SJSA1 (cell line): ENCODE results near the gene ABCC3. TPM values are rescaled to one million over a fixed set of nuclear protein-coding genes. Genes with fewer than 3 reads are reported as not detected.

ENCODE experiments used
- DNase-seq, 2 experiments: peaks; one replicate each; pipeline ENCODE4 v3.0.0-alpha.2; 2015 to 2020; ENCODE audit warnings: low spot score in 2 of 2, low read depth in 1 of 2
- H3K27ac ChIP-seq: fragments of 250-450 bp; sonication (Bioruptor Pico); 2 replicates; pipeline ENCODE4 v1.5.1; 2020; ENCODE audit warnings: mild to moderate bottlenecking, moderate library complexity
- H3K27me3 ChIP-seq: fragments of 250-450 bp; sonication (Bioruptor Pico); replicated peaks from 2 replicates; pipeline ENCODE4 v1.5.1; 2020; ENCODE audit warnings: mild to moderate bottlenecking, moderate library complexity
- H3K36me3 ChIP-seq: fragments of 250-450 bp; sonication (Bioruptor Pico); 2 replicates; pipeline ENCODE4 v1.5.1; 2020; ENCODE audit warnings: mild to moderate bottlenecking
- H3K4me1 ChIP-seq: fragments of 250-450 bp; sonication (Bioruptor Pico); replicated peaks from 2 replicates; pipeline ENCODE4 v1.6.1; 2021; ENCODE audit warnings: mild to moderate bottlenecking
- H3K4me3 ChIP-seq: fragments of 250-450 bp; sonication (Bioruptor Pico); 2 replicates; pipeline ENCODE4 v1.5.1; 2020; ENCODE audit warnings: mild to moderate bottlenecking
- H3K9me3 ChIP-seq: fragments of 250-450 bp; sonication (Bioruptor Pico); replicated peaks from 2 replicates; pipeline ENCODE4 v1.5.1; 2020; ENCODE audit warnings: mild to moderate bottlenecking
- total RNA-seq: library from RNA; depleted of rRNA; stranded (reverse); fragments of >200 nt; shearing (Covaris generic); gene quantifications from 2 replicates; pipeline ENCODE4 v1.2.3, GENCODE V29; 2014

Gene ABCC3
- total RNA-seq, 1 experiment from 2014 or later = 9.6 TPM

- no peak overlapping the region for H3K4me3 ChIP-seq
- no peak for DNase-seq
Measured at GRCh38 chr17:50613007-50613992, 21.4 kb upstream of the ABCC3 start.

GRCh38 chr17:50614471-50615051, 20.1 kb upstream of the ABCC3 start:
- H3K9me3 ChIP-seq = no peaks in the 10 kb centered on the region
- H3K4me1 ChIP-seq = peaks cover 4% of the 10 kb centered on the region; the same call in 1 of the 2 replicates
- H3K27ac ChIP-seq = no peak overlapping the region
- H3K27me3 ChIP-seq = peaks cover 8% of the 10 kb centered on the region
- no peak overlapping the region for H3K4me3 ChIP-seq
- DNase-seq = no peak
- no peaks in the 10 kb centered on the region for H3K36me3 ChIP-seq

More at GRCh38 chr17:50613007-50613992, 21.4 kb upstream of the ABCC3 start:
- Histone ChIP-seq H3K9me3 (no peaks in the 10 kb centered on the region), H3K36me3 (no peaks in the 10 kb centered on the region), H3K4me1 (no peaks in the 10 kb centered on the region), H3K27ac (no peak overlapping the region), H3K27me3 (peaks cover 14% of the 10 kb centered on the region)

GRCh38 chr17:50615828-50616227, 18.9 kb upstream of the ABCC3 start:
- H3K9me3 ChIP-seq = no peaks in the 10 kb centered on the region

GRCh38 chr17:50618300-50618699, 16.4 kb upstream of the ABCC3 start:
- Histone ChIP-seq H3K36me3 (no peaks in the 10 kb centered on the region), H3K27ac (no peak overlapping the region), H3K4me1 (peaks cover 4% of the 10 kb centered on the region; the same call in 1 of the 2 replicates), H3K27me3 (no peaks in the 10 kb centered on the region), H3K4me3 (no peak overlapping the region), H3K9me3 (no peaks in the 10 kb centered on the region)
- DNase-seq = no peak

More at GRCh38 chr17:50615828-50616227, 18.9 kb upstream of the ABCC3 start:
- Histone ChIP-seq H3K27ac (no peak overlapping the region), H3K36me3 (no peaks in the 10 kb centered on the region), H3K4me3 (no peak overlapping the region), H3K4me1 (peaks cover 4% of the 10 kb centered on the region; the same call in 1 of the 2 replicates), H3K27me3 (no peaks in the 10 kb centered on the region; the same call in 1 of the 2 replicates)
- no peak for DNase-seq

- Histone ChIP-seq H3K4me3 (no peak overlapping the region), H3K9me3 (no peaks in the 10 kb centered on the region), H3K27me3 (no peaks in the 10 kb centered on the region), H3K27ac (no peak overlapping the region), H3K36me3 (no peaks in the 10 kb centered on the region), H3K4me1 (peaks cover 4% of the 10 kb centered on the region; the same call in 1 of the 2 replicates)
- DNase-seq = no peak
Measured at GRCh38 chr17:50618941-50619340, 15.7 kb upstream of the ABCC3 start.

GRCh38 chr17:50619489-50619888, 15.2 kb upstream of the ABCC3 start:
- no peaks in the 10 kb centered on the region for H3K27me3 ChIP-seq
- H3K9me3 ChIP-seq = no peaks in the 10 kb centered on the region
- H3K27ac ChIP-seq = no peak overlapping the region
- H3K4me3 ChIP-seq = no peak overlapping the region
- DNase-seq = no peak
- H3K36me3 ChIP-seq = no peaks in the 10 kb centered on the region
- H3K4me1 ChIP-seq = peaks cover 4% of the 10 kb centered on the region; the same call in 1 of the 2 replicates

- no peak overlapping the region for H3K27ac ChIP-seq
- no peaks in the 10 kb centered on the region for H3K27me3 ChIP-seq
- no peaks in the 10 kb centered on the region for H3K9me3 ChIP-seq
- H3K4me1 ChIP-seq = peaks cover 4% of the 10 kb centered on the region; the same call in 1 of the 2 replicates
- DNase-seq = no peak
- no peak overlapping the region for H3K4me3 ChIP-seq
- H3K36me3 ChIP-seq = no peaks in the 10 kb centered on the region
Measured at GRCh38 chr17:50620237-50620636, 14.4 kb upstream of the ABCC3 start.

GRCh38 chr17:50620858-50621257, 13.8 kb upstream of the ABCC3 start:
- DNase-seq = no peak
- H3K27me3 ChIP-seq = no peaks in the 10 kb centered on the region
- no peak overlapping the region for H3K4me3 ChIP-seq
- peaks cover 4% of the 10 kb centered on the region for H3K4me1 ChIP-seq
- no peak overlapping the region for H3K27ac ChIP-seq
- no peaks in the 10 kb centered on the region for H3K36me3 ChIP-seq
- no peaks in the 10 kb centered on the region for H3K9me3 ChIP-seq

- Histone ChIP-seq H3K36me3 (no peaks in the 10 kb centered on the region), H3K27me3 (no peaks in the 10 kb centered on the region), H3K9me3 (no peaks in the 10 kb centered on the region), H3K4me3 (no peak overlapping the region), H3K27ac (no peak overlapping the region), H3K4me1 (peaks cover 9% of the 10 kb centered on the region)
- DNase-seq = no peak
Measured at GRCh38 chr17:50621574-50622031, 13.1 kb upstream of the ABCC3 start.

- H3K4me1 ChIP-seq = peaks cover 5% of the 10 kb centered on the region
- no peak overlapping the region for H3K27ac ChIP-seq
- DNase-seq = no peak
- H3K9me3 ChIP-seq = no peaks in the 10 kb centered on the region
- no peak overlapping the region for H3K4me3 ChIP-seq
- no peaks in the 10 kb centered on the region for H3K36me3 ChIP-seq
- H3K27me3 ChIP-seq = no peaks in the 10 kb centered on the region
Measured at GRCh38 chr17:50624321-50624934, 10.3 kb upstream of the ABCC3 start.

GRCh38 chr17:50625032-50625871, 9.4 kb upstream of the ABCC3 start:
- Histone ChIP-seq H3K9me3 (no peaks in the 10 kb centered on the region), H3K36me3 (no peaks in the 10 kb centered on the region), H3K27ac (no peak overlapping the region), H3K4me1 (peaks cover 5% of the 10 kb centered on the region), H3K4me3 (no peak overlapping the region), H3K27me3 (no peaks in the 10 kb centered on the region)
- no peak for DNase-seq

- H3K27ac ChIP-seq = no peak overlapping the region
- peak; percentile 69 to 84 for DNase-seq
- no peaks in the 10 kb centered on the region for H3K27me3 ChIP-seq
- no peak overlapping the region for H3K4me3 ChIP-seq
- H3K36me3 ChIP-seq = no peaks in the 10 kb centered on the region
- H3K9me3 ChIP-seq = no peaks in the 10 kb centered on the region
- H3K4me1 ChIP-seq = peaks cover 5% of the 10 kb centered on the region
Measured at GRCh38 chr17:50626037-50626574, 8.6 kb upstream of the ABCC3 start.
